Fibroblast of pulmonary artery (primary cell): ENCODE results near the gene DNTT.
A peak's percentile ranks its signal among the peaks of the same experiment; 100 is the strongest.

ENCODE experiments used
- DNase-seq: peaks from one replicate; pipeline ENCODE4 v3.0.0-alpha.2; 2010; ENCODE audit warnings: low read depth
- H3K4me3 ChIP-seq: replicated peaks from 2 replicates; pipeline ENCODE4 v1.5.1; 2011; ENCODE audit warnings: low read depth, mild to moderate bottlenecking, control low read depth, low read length, moderate library complexity
- CTCF ChIP-seq: IDR thresholded peaks from 2 replicates; pipeline ENCODE4 v1.5.1; 2011; ENCODE audit warnings: mild to moderate bottlenecking, control low read depth, low read length, inconsistent platforms; ENCODE audit errors: missing control alignments

The DNTT gene

GRCh38 chr10:96338279-96338925 lies 34.2 kb downstream of the DNTT start:
- no peak for TF ChIP-seq CTCF
- no peak overlapping the region for H3K4me3 ChIP-seq
- DNase-seq, result no peak

GRCh38 chr10:96339383-96339782 lies 35.1 kb downstream of the DNTT start:
- DNase-seq, result no peak
- H3K4me3 ChIP-seq, result no peak overlapping the region
- no peak for TF ChIP-seq CTCF

GRCh38 chr10:96339956-96340904 lies 36.0 kb downstream of the DNTT start:
- peak; percentile 71 for DNase-seq
- TF ChIP-seq CTCF, result peak; percentile 79
- H3K4me3 ChIP-seq, result no peak overlapping the region

- DNase-seq, result no peak
- H3K4me3 ChIP-seq, result no peak overlapping the region
- no peak for TF ChIP-seq CTCF
Measured at GRCh38 chr10:96341219-96342182, 37.3 kb downstream of the DNTT start.

- no peak overlapping the region for H3K4me3 ChIP-seq
- no peak for TF ChIP-seq CTCF
- no peak for DNase-seq
Measured at GRCh38 chr10:96342402-96342801, 38.2 kb downstream of the DNTT start.

GRCh38 chr10:96344178-96344577 lies 39.9 kb downstream of the DNTT start:
- no peak for DNase-seq
- TF ChIP-seq CTCF, result no peak
- H3K4me3 ChIP-seq, result no peak overlapping the region
